Thyroid gland (tissue), 4 donors: ENCODE measurements around the gene EEF2.

Experiments used
- POLR2A ChIP-seq, 2 donors: fragments of 450-650 bp; IDR thresholded peaks; one replicate each; pipeline ENCODE4 v1.6.1; 2017; ENCODE audit warnings: antibody characterized with exemption in 2 of 2, mild to moderate bottlenecking in 2 of 2, moderate library complexity in 1 of 2
- TF ChIP-seq, protein P1 (sequence below), 6 experiments: fragments of 200-600 bp in 3 of 6; fragments of 450-650 bp in 3 of 6; sonication (generic) in 3 of 6; IDR thresholded peaks; one replicate each; pipeline ENCODE4 v1.5.1; 2016 to 2019; ENCODE audit warnings: antibody characterized with exemption in 6 of 6, mild to moderate bottlenecking in 2 of 6, inconsistent platforms in 1 of 6, moderate library complexity in 1 of 6

GRCh38 chr19:3931041-3931440 lies 54.2 kb downstream of the EEF2 start:
- TF ChIP-seq, protein P1, sequence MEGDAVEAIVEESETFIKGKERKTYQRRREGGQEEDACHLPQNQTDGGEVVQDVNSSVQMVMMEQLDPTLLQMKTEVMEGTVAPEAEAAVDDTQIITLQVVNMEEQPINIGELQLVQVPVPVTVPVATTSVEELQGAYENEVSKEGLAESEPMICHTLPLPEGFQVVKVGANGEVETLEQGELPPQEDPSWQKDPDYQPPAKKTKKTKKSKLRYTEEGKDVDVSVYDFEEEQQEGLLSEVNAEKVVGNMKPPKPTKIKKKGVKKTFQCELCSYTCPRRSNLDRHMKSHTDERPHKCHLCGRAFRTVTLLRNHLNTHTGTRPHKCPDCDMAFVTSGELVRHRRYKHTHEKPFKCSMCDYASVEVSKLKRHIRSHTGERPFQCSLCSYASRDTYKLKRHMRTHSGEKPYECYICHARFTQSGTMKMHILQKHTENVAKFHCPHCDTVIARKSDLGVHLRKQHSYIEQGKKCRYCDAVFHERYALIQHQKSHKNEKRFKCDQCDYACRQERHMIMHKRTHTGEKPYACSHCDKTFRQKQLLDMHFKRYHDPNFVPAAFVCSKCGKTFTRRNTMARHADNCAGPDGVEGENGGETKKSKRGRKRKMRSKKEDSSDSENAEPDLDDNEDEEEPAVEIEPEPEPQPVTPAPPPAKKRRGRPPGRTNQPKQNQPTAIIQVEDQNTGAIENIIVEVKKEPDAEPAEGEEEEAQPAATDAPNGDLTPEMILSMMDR (IDR thresholded peaks at IDR 0.05): no peak
- TF ChIP-seq POLR2A (IDR thresholded peaks at IDR 0.05): no peak
